HCT116 (cell line): ENCODE results near the gene TEKT2. TPM values are rescaled to one million over a fixed set of nuclear protein-coding genes. Genes with fewer than 3 reads are reported as not detected.
A peak's percentile ranks its signal among the peaks of the same experiment; 100 is the strongest.

Source experiments
- ATAC-seq: fragments of 200-7000 bp; cut with Tn5 transposase; 2 replicates; pipeline ENCODE4 v1.9.1; 2020; ENCODE audit warnings: mild to moderate bottlenecking, moderate library complexity
- BruUV-seq: library from RNA; stranded (reverse); fragments of 400-500 nt; replicated peaks from 2 replicates; lab custom pipeline; 2021; lab: Mats Ljungman, UMichigan
- CTCF ChIA-PET: fragments of 300-600 bp; sonication (Branson Sonifier 250); formaldehyde crosslinking; loops from one replicate; lab custom pipeline; 2021; ENCODE audit warnings: antibody characterized with exemption; lab: Charles Lee
- POLR2A ChIA-PET: fragments of 300-600, 350-600 bp; sonication (Branson Sonifier 250); formaldehyde crosslinking; loops from one replicate; lab custom pipeline; 2021; ENCODE audit warnings: antibody characterized with exemption; lab: Charles Lee
- RAD21 ChIA-PET, 2 experiments: fragments of 300-600 bp; sonication (Branson Sonifier 250); formaldehyde crosslinking; loops; one replicate each; lab custom pipeline; 2023; ENCODE audit warnings: low total read pairs in 2 of 2; ENCODE audit not compliant: uncharacterized antibody in 2 of 2, unreplicated experiment in 2 of 2, low non-redundant PET in 1 of 2; lab: Charles Lee
- DNase-seq: peaks from one replicate; pipeline ENCODE4 v3.0.0-alpha.2; 2010; ENCODE audit warnings: low read depth, low spot score
- H2AFZ ChIP-seq: fragments of 200-600 bp; shearing (Covaris generic), sonication (generic); 2 replicates; pipeline ENCODE4 v1.6.1; 2017; ENCODE audit warnings: low read depth, mixed run types, mixed read lengths, antibody characterized with exemption, low read length; ENCODE audit not compliant: poor library complexity, severe bottlenecking
- H3K27ac ChIP-seq: 2 replicates; pipeline ENCODE4 v1.5.1; 2012; ENCODE audit warnings: low read depth, low read length
- H3K27me3 ChIP-seq: fragments of 200-600 bp; sonication (generic); 2 replicates; pipeline ENCODE4 v1.6.1; 2016; ENCODE audit warnings: mixed run types, low read length, mixed read lengths; ENCODE audit not compliant: insufficient read depth
- H3K36me3 ChIP-seq, 2 experiments: fragments of 200-500 bp in 1 of 2; fragments of 200-600 bp in 1 of 2; sonication (Bioruptor generic) in 1 of 2; sonication (generic) in 1 of 2; 2 replicates each; pipeline versions ENCODE4 v1.5.1 to v1.6.1; 2014 to 2016; ENCODE audit warnings: low read length in 2 of 2, inconsistent platforms in 1 of 2, mixed read lengths in 1 of 2, mixed run types in 1 of 2; ENCODE audit not compliant: insufficient read depth in 2 of 2, control insufficient read depth in 1 of 2
- H3K4me1 ChIP-seq, 2 experiments: fragments of 200-600 bp in 1 of 2; sonication (generic) in 1 of 2; 2 replicates each; pipeline versions ENCODE4 v1.5.1 to v1.6.1; 2012 to 2017; ENCODE audit warnings: low read length in 2 of 2, inconsistent platforms in 1 of 2, mild to moderate bottlenecking in 1 of 2, mixed read lengths in 1 of 2, mixed run types in 1 of 2, moderate library complexity in 1 of 2; ENCODE audit not compliant: insufficient read depth in 2 of 2, control insufficient read depth in 1 of 2
- H3K4me2 ChIP-seq: fragments of 200-600 bp; sonication (generic); 2 replicates; pipeline ENCODE4 v1.6.1; 2017; ENCODE audit warnings: mixed run types, low read length, mixed read lengths
- H3K4me3 ChIP-seq, 2 experiments: fragments of 200-600 bp in 1 of 2; sonication (generic) in 1 of 2; replicated peaks in 1 of 2; 2 replicates each; pipeline ENCODE4 v1.5.1; 2011 to 2016; ENCODE audit warnings: low read length in 2 of 2, control low read depth in 1 of 2, low read depth in 1 of 2, mild to moderate bottlenecking in 1 of 2, mixed read lengths in 1 of 2, mixed run types in 1 of 2
- H3K79me2 ChIP-seq: fragments of 200-600 bp; sonication (generic); 2 replicates; pipeline ENCODE4 v1.6.1; 2017; ENCODE audit warnings: mild to moderate bottlenecking, mixed run types, low read length, moderate library complexity, mixed read lengths; ENCODE audit not compliant: insufficient read depth
- H3K9ac ChIP-seq: fragments of 200-600 bp; sonication (generic); 2 replicates; pipeline ENCODE4 v1.6.1; 2016; ENCODE audit warnings: low read length, mixed read lengths
- H3K9me2 ChIP-seq: fragments of 200-600 bp; sonication (generic), shearing (Covaris generic); 2 replicates; pipeline ENCODE4 v1.6.1; 2017; ENCODE audit warnings: mixed run types, mild to moderate bottlenecking, moderate library complexity; ENCODE audit not compliant: insufficient read depth
- H3K9me3 ChIP-seq, 2 experiments: fragments of 200-500 bp in 1 of 2; fragments of 200-600 bp in 1 of 2; sonication (Bioruptor generic) in 1 of 2; sonication (generic) in 1 of 2; 2 replicates each; pipeline ENCODE4 v1.6.1; 2014 to 2017; ENCODE audit warnings: low read length in 2 of 2, mixed read lengths in 2 of 2, inconsistent platforms in 1 of 2, low read depth in 1 of 2, mild to moderate bottlenecking in 1 of 2, mixed run types in 1 of 2, moderate library complexity in 1 of 2; ENCODE audit not compliant: control insufficient read depth in 1 of 2, insufficient read depth in 1 of 2
- H4K20me1 ChIP-seq: fragments of 200-600 bp; sonication (generic), shearing (Covaris generic); 2 replicates; pipeline ENCODE4 v1.6.1; 2017; ENCODE audit warnings: mixed run types, mild to moderate bottlenecking, moderate library complexity; ENCODE audit not compliant: insufficient read depth
- CEBPB ChIP-seq: IDR thresholded peaks from 2 replicates; pipeline ENCODE4 v1.6.1; 2012; ENCODE audit warnings: low read depth
- ELF1 ChIP-seq: IDR thresholded peaks from 2 replicates; pipeline ENCODE4 v1.6.1; 2012; ENCODE audit warnings: low read depth, borderline replicate concordance
- EZH2 ChIP-seq: fragments of 200-600 bp; sonication (generic); IDR thresholded peaks from 2 replicates; pipeline ENCODE4 v1.6.1; 2017; ENCODE audit warnings: antibody characterized with exemption, mixed run types
- EZH2phosphoT487 ChIP-seq: fragments of 200-600 bp; IDR thresholded peaks from 2 replicates; pipeline ENCODE4 v1.6.1; 2018; ENCODE audit warnings: antibody characterized with exemption, borderline replicate concordance
- MAX ChIP-seq: IDR thresholded peaks from 2 replicates; pipeline ENCODE4 v1.6.1; 2012
- SP1 ChIP-seq: IDR thresholded peaks from 2 replicates; pipeline ENCODE4 v1.6.1; 2012; ENCODE audit warnings: low read depth
- ZNF274 ChIP-seq: fragments of 200-500 bp; sonication (Bioruptor generic); IDR thresholded peaks from 2 replicates; pipeline ENCODE4 v1.6.1; 2014; ENCODE audit warnings: mild to moderate bottlenecking, low read depth, low read length, inconsistent platforms
- intact Hi-C: fragments of 100-400 bp; cut with micrococcal nuclease; formaldehyde crosslinking; loops from 2 replicates; pipeline ENCODE4 v1.10.0; 2022
- total RNA-seq: library from RNA; stranded (reverse); gene quantifications from one replicate; pipeline ENCODE4 v1.2.1, GENCODE V29; 2021; ENCODE audit not compliant: unreplicated experiment

Gene TEKT2
- total RNA-seq, 1 experiment from 2014 or later = not detected

- TF ChIP-seq ELF1 (no peak; the same call in 1 of the 2 replicates), MAX (peak; percentile 87), EZH2phosphoT487 (no peak), EZH2 (no peak)
Measured at GRCh38 chr1:36088577-36089392, 4.9 kb downstream of the TEKT2 start, which contains the start of gene ADPRS (continued).

- DNase-seq = no peak
- peak overlapping the region; percentile 99 for H3K4me2 ChIP-seq
- intact Hi-C loops = loop anchor here (2.0 to 10.0 kb wide), 2 partner anchors 159 to 235 kb away; partner anchors contain the start of gene AGO3
Measured at GRCh38 chr1:36089393-36090121, 5.7 kb downstream of the TEKT2 start.

More at GRCh38 chr1:36089393-36090121, 5.7 kb downstream of the TEKT2 start:
- peaks cover 23 to 28% of the 10 kb centered on the region in 2 experiments; a peak in 3 of 4 replicates for H3K36me3 ChIP-seq
- no peaks in the 10 kb centered on the region for H3K9me3 ChIP-seq
- peaks cover 27% of the 10 kb centered on the region for H3K79me2 ChIP-seq
- ChIA-PET RAD21 (no interaction called here), POLR2A (no interaction called here), CTCF (no interaction called here)
- H3K9ac ChIP-seq = peak overlapping the region; percentile 88
- peak overlapping the region; percentile 76 for H3K27ac ChIP-seq
- no peak for TF ChIP-seq ZNF274
- no peak for TF ChIP-seq SP1
- no peak for TF ChIP-seq CEBPB
- H3K4me3 ChIP-seq = peak overlapping the region; percentile 96 to 98
- H4K20me1 ChIP-seq = no peaks in the 10 kb centered on the region
- peaks cover 0 to 15% of the 10 kb centered on the region in 2 experiments; a peak in 2 of 4 replicates for H3K4me1 ChIP-seq
- H3K9me2 ChIP-seq = no peaks in the 10 kb centered on the region
- TSS peak; percentile 80 for BruUV-seq
- no peak overlapping the region for H2AFZ ChIP-seq
- peak; percentile 12; the same call in 1 of the 2 replicates for ATAC-seq
- no peaks in the 10 kb centered on the region for H3K27me3 ChIP-seq
